NOMO-1 (cell line): ENCODE data around the gene CLSTN2.

Experiments used
- DNase-seq, 2 experiments: peaks; one replicate each; lab custom pipeline; 2025; ENCODE audit not compliant: unreplicated experiment in 2 of 2; lab: John Stamatoyannopoulos, UW

The CLSTN2 gene

GRCh38 chr3:139994891-139995290, 59.9 kb downstream of the CLSTN2 start:
- DNase-seq, result no peak

GRCh38 chr3:140004271-140004670, 69.3 kb downstream of the CLSTN2 start:
- DNase-seq, result no peak

- DNase-seq, result no peak
These were observed 71.3 kb downstream of the CLSTN2 start for GRCh38 chr3:140006331-140006730.

GRCh38 chr3:140007081-140007480, 72.1 kb downstream of the CLSTN2 start:
- no peak for DNase-seq

- DNase-seq, result no peak
These were observed 73.2 kb downstream of the CLSTN2 start for GRCh38 chr3:140007911-140008869.

- no peak for DNase-seq
These were observed 75.4 kb downstream of the CLSTN2 start for GRCh38 chr3:140010391-140010790.

GRCh38 chr3:140011086-140011485, 76.1 kb downstream of the CLSTN2 start:
- no peak for DNase-seq

GRCh38 chr3:140011611-140012277, 76.8 kb downstream of the CLSTN2 start:
- DNase-seq, result no peak

- DNase-seq, result no peak
These were observed 78.2 kb downstream of the CLSTN2 start for GRCh38 chr3:140013220-140013619.

- no peak for DNase-seq
These were observed 80.0 kb downstream of the CLSTN2 start for GRCh38 chr3:140014831-140015495.

- no peak for DNase-seq
These were observed 80.8 kb downstream of the CLSTN2 start for GRCh38 chr3:140015741-140016140.

- no peak for DNase-seq
These were observed 83.6 kb downstream of the CLSTN2 start for GRCh38 chr3:140018556-140018955.

- DNase-seq, result no peak
These were observed 85.0 kb downstream of the CLSTN2 start for GRCh38 chr3:140019946-140020345.

GRCh38 chr3:140020541-140020940, 85.6 kb downstream of the CLSTN2 start:
- DNase-seq, result no peak

- DNase-seq, result no peak
These were observed 86.3 kb downstream of the CLSTN2 start for GRCh38 chr3:140021269-140021668.

- no peak for DNase-seq
These were observed 87.2 kb downstream of the CLSTN2 start for GRCh38 chr3:140022066-140022770.

- DNase-seq, result no peak
These were observed 88.9 kb downstream of the CLSTN2 start for GRCh38 chr3:140023616-140024530.

- no peak for DNase-seq
These were observed 96.2 kb downstream of the CLSTN2 start for GRCh38 chr3:140031170-140031569.

- DNase-seq, result no peak
These were observed 99.1 kb downstream of the CLSTN2 start for GRCh38 chr3:140034058-140034457.

- no peak for DNase-seq
These were observed 100.9 kb downstream of the CLSTN2 start for GRCh38 chr3:140035871-140036270.
